Posterior vena cava (tissue), 2 donors: Measurements from ENCODE around the gene MCMBP. TPM values are rescaled to one million over a fixed set of nuclear protein-coding genes. Genes with fewer than 3 reads are reported as not detected.
"Not testable (repeated sequence)": the region's sequence is repeated elsewhere in the genome, so short reads cannot be mapped to it uniquely, and the experiment has no call there.

ENCODE experiments used
- DNase-seq: peaks from one replicate; pipeline ENCODE4 v3.0.0-alpha.2; 2020; ENCODE audit warnings: low spot score
- intact Hi-C, 2 donors: fragments of 100-400 bp; cut with DNase I; formaldehyde crosslinking; loops; one replicate each; pipeline versions ENCODE4 v1.14.1 to v1.14.2; 2022 to 2023
- total RNA-seq, 2 donors: library from RNA; stranded (reverse); fragmentation: NEBNext Ultra II Directional; extraction: Animal tissue kit (Norgen Biotek cat#: 25700); gene quantifications; one replicate each; pipeline ENCODE4 v1.2.1, GENCODE V29; 2021
- donor health status: DM: yes; HTN: yes; CAD: no.
- donor health status: DM: yes; HTN: yes; CAD: no.

MCMBP gene
- total RNA-seq, 2 donors from 2014 or later, result 42.7 to 50.5 TPM

DNA sequence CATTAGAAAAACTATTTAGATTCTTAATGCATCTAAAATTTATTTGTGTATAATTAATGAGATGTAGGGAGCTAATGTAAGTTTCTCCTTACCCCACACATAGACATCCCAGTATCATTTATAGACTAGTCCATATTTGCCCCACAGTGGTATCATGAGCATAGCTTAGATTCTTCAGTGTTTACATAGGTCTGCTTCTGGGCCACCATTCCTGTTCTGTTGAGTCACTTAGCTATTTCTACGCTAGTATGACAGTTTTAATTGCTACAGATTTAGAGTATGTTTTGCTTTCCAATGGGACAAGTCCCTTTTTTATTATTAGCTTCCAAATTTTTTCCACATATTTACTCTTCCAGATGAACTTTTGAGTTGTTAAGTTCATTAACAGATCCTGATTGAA lies 69.4 kb downstream of the MCMBP start:
- intact Hi-C loops, result no loop called here
- no peak for DNase-seq

DNA sequence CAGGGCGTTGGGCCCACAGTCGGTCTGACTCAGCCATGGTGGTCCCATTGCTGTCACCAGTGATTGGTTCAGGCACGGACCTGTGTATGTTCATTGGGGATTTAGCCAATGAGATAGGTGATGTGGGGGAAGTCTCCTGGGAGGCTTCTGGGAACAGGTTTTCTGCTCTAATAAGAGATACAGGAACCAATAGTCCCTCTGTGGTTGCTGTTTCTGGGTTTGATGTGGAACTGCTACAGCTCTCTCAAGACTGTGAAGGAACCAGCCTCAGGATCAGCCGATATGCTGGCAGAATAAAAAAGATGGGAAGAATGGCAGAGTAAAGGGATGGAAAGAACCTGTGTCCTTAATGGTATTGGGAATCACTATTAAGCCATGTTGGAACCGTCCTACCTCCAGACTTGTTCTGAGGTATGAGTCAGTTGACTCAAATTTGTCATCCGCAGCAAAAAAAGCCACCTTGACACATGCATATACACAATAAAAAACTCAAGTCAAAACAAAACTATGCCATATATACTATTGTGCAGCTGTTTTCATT lies 70.6 kb downstream of the MCMBP start:
- intact Hi-C loops, result no loop called here
- no peak for DNase-seq

DNA sequence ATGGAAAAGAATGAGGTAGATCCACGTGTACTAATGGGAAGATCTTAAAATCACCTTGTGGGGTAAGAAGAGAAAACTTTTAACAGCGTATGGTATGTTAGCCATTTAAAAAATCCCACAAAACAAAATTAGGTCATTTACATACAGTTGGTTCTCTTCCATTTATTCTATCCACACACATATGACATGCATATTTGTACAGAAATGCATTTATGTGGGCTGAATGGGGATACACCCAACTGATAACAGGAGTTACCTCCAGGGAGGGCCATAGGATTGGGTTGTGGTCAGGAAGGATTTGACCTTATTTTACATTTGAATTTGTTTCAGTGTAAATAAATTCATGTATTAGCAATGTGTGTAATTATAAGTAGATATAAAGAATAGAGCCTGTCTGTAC lies 71.5 kb downstream of the MCMBP start:
- DNase-seq, result no peak
- intact Hi-C loops, result no loop called here

DNA sequence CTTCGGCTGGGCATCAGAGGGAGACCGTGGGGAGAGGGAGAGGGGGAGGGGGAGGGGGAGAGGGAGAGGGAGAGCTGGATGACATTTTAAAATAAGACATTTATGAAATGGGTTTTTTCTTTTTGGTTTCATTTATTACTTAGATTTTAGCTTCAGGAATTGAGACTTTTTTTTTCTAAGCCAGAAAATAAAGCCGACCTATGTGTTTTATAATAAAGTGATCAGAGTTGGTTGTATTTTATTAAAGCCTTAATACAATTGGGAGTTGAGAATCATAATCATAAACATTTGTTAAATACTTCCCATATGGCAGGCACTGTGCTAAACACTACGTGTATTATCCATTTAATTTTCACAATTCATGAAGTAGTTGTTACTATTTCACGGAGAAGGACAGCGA lies 76.6 kb downstream of the MCMBP start:
- DNase-seq, result no peak
- intact Hi-C loops, result no loop called here

DNA sequence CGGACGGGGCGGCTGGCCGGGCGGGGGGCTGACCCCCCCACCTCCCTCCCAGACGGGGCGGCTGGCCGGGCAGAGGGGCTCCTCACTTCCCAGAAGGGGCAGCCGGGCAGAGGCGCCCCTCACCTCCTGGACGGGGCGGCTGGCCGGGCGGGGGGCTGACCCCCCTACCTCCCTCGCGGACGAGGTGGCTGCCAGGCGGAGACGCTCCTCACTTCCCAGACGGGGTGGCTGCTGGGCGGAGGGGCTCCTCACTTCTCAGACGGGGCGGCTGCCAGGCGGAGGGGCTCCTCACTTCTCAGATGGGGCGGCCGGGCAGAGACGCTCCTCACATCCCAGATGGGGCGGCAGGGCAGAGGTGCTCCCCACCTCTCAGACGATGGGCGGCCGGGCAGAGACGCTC lies 77.5 kb downstream of the MCMBP start:
- intact Hi-C loops, DNase-seq: not testable (repeated sequence)

DNA sequence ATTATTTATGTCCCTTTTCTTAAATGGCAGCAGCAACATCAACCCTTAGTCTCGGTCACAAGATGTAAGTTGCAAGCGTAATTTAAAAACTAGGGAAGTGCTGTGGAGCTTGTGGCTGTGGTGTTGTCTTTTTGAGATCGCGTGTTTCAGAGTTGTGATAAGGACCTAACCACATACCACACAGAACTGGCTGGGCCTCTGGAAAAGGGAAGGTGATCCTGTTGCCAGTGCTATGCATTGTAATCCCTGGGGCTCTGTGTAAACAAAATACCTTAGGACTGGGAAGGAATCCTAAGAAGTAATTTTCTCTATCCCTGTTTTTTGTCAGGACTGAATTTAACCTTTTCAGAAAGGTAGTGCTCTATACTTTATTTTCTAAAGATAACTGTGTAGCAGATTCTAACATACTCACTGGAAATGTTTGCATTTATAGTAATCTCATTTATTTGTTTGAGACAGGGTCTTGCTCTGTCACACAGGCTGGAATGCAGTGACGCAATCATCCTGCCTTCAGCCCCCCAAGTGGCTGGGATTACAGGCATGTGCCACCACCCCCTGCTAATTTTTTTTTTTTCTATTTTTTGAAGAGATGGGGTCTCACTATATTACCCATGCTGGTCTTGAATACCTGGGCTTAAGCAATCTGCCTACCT lies 86.4 kb downstream of the MCMBP start:
- intact Hi-C loops, result no loop called here
- no peak for DNase-seq

DNA sequence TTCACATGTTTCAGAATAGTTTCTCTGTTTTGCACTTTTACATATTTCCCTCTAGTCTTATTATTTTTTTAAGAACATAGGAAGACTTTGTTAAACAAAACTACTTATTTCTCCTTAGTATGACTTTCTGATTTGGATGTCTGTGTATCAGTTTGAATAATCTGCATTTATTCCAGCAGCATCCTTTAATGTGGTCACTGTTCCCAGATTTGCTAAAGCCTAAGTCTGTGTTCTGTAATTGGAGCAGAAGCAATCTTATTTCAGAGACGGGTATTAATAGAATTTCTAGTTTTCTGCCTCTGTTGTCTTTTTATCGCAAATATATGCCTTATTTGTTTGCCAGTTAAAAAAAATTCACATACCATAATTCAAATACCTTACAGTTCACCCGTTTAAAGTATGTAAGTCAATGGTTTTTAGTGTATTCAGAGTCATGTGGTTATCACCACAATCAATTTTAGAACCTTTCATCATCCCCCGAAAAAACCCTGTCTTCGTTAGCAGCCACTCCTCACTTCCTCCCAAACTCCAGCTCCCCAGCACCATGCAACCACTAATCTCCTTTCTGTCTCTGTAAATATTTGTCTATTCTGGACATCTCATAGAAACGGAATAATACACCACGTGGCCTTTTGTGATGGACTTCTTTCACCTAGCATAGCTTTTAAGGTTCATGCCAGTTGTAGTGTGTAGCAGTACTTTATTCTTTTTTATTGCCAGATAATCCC lies 88.1 kb downstream of the MCMBP start:
- intact Hi-C loops, result no loop called here
- no peak for DNase-seq

DNA sequence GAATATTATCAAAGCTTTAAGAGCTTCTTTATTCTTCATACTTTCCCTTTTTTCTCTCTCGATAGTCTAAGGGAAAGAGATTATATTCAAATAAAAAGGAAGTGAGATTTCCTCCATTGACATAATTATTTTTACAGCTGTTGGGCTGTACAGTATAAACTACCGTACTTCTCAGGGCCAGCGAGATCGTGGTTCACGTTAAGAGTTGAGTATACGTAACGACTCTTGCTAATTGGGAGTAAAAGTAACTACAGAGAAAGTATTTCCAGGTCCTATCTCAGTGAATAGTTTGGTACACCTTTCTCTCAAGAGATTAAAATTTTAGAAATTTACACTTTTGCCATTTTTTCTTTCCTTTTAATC lies 89.0 kb downstream of the MCMBP start:
- no peak for DNase-seq

DNA sequence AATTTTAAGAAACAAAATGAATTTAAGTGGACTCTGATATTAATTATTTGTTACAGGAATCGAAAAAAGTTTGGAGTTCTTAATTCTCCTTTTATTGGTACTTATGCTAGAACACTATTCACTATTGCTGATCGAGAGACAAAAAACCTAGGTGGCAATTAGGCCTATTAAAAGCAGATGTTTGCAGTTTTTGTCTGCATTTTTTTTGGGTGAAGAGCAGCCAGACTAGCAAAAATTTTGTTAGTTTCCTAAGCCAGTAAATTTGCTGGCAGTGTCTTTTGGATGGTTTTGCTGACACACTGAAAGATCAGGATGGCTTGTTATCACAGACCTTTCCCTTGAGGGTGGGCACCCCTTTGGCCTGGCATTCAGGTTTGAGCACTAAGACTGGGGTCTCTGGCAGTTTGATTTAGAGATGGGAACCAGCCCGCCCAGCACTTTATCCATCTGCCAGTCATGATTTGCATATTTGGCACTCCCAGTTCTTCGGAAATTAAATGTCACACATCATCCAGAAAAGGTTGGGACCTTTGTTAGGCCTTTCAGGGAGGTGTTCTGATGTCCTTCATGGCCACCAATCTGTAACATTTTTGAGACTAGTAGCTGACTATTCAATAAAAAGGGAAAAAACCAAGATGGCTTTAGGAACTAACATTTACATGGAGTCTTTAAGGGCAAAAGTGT lies 89.5 kb downstream of the MCMBP start:
- no peak for DNase-seq
- intact Hi-C loops, result no loop called here

More for the DNA sequence above, 89.0 kb downstream of the MCMBP start:
- intact Hi-C loops, result no loop called here

DNA sequence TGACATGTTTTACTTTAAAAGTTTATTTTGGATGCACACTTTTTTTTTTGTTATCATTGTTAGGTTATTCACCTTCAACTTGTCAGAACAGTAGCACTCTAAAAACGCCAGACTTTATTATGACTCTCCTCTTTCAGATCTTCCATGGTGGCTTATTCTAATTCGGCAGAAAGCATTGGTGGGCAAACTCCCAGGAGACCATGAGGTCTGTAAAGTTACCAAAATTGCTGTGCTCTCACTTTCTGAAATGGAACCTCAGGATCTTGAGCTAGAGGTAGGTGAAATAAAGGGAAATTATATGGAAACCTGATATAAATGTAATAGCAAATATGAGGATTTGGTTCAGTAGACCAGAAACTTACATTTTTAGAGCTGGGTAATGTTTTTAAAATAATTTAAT lies 91.1 kb downstream of the MCMBP start:
- intact Hi-C loops, result no loop called here
- DNase-seq, result no peak

DNA sequence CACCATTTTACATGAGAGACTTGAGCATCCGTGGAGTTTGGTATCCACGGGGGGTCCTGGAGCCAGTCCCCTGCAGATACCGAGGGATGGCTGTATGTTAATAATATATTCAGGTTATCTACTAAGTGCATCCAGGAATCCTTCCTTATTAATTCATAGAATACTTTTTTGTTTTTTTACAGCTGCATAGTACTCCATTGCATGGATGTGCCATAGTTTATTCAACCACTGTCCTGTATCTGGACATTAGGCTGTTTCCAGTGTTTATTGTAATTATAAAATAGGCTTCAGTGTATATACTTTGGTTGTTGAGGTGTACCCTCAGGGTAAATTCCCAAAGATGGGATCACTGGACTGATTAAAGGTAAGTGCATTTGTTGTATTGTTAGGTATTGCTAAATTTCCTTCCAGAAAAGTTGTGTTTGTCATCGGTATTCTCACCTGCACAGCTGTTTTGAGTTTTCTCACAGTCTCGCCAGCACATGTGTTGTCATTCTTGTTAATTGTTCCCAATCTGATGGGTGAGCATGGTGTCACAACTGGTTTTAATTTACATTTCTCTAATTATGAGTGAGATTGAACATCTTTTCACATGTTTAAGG lies 91.7 kb downstream of the MCMBP start:
- DNase-seq, result no peak
- intact Hi-C loops, result no loop called here

Other genes with a start within 250 kb of the MCMBP start
- gene BAG3, start 221.5 kb downstream of the MCMBP start, total RNA-seq, result 10 to 100 TPM; 52.6 to 65.2 TPM
- 10 to 100 TPM; 10.5 to 21.9 TPM for gene INPP5F, start 146.8 kb downstream of the MCMBP start, total RNA-seq
- 10 to 100 TPM; 45.0 to 45.8 TPM for gene SEC23IP, start 19.9 kb upstream of the MCMBP start, total RNA-seq